ENCODE data around the gene ST3GAL6.

The ST3GAL6 gene

DNA sequence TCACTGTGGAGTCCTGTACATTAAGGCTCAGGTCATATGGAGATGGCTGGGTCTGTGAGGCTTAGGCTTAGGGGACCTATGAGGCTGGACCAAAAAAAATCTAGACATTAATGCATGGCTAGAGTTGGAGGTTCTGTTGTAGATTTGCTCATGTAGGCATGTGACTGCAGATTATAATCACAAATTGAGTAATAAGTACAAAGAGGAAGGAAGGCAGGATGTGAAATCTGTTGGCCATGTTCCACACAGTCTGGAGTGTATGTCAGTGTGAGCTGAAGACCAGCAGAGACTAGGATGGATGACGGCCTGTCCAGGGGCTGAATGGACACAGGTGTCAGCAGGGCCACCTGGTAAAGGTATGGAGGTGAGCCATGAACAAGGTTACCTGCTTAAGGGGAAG lies at the start of gene ST3GAL6:
Gene ST3GAL6, plus strand, starts transcription at position 265 of the 400 bp plus-strand sequence. CDS start 5,101 bp downstream, outside the sequence.
- DNase-seq: no peak

GRCh38 chr3:98713984-98714383 lies 49.2 kb upstream of the ST3GAL6 start:
- no peak for DNase-seq

GRCh38 chr3:98717584-98717983 lies 45.6 kb upstream of the ST3GAL6 start:
- DNase-seq: no peak

GRCh38 chr3:98718730-98719129 lies 44.4 kb upstream of the ST3GAL6 start:
- no peak for DNase-seq

DNA sequence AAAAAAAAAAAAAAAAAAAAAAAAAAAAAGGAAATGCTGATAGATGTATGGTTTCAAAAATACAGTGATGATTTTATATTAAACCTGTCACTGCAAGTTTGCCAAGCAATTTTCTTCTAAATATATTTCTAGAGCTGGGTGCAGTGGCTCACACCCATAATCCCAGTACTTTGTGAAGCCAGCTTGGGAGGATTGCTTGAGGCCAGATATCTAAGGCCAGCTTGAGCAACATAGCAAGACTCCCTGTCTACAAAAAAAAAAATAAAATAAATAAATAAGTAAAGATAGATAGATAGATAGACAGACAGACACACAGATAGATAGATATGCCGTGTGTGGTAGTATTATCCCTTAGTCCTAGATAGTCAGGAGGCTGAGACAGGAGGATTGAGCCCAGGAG lies 41.4 kb upstream of the ST3GAL6 start:
- no peak for DNase-seq

DNA sequence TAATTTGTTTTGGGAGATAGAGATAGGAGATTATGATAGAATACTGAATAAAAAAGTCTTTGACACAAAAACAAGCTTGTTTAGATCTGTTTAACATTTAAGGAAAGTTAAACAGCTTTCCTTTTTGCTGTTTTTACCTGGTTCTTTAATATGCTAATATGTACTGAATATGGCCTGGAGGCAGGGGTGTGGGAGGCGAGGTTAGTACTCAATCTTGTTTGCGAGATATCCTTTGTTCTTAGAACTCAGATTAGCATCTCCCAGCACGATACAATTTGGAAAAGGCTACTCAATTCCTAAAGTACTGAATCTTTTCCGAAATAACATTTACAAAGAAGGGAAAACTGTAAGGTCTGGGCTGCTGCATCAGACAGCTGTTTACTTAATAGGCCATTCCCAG lies 40.8 kb upstream of the ST3GAL6 start:
- no peak for DNase-seq

DNA sequence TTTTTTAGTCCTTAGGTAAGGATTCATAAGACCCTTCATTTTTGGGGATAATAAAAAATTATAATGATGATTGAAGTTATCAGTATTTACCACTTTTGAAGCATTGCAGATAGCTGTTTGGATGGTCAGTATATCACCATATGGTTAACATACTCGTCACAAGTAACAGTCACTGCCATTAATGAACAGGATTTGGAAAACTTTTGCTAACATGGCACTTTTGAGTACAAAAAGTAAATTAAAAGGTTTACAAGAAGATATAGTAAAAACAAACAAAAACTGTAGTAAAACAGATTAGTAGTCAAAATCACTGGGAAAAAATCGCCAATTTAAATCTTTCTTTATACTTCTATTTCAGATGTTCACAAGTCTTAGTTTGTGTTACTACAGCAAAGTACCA lies 37.8 kb upstream of the ST3GAL6 start:
- no peak for DNase-seq

- no peak for DNase-seq
These were observed 37.1 kb upstream of the ST3GAL6 start for GRCh38 chr3:98726084-98726483.

DNA sequence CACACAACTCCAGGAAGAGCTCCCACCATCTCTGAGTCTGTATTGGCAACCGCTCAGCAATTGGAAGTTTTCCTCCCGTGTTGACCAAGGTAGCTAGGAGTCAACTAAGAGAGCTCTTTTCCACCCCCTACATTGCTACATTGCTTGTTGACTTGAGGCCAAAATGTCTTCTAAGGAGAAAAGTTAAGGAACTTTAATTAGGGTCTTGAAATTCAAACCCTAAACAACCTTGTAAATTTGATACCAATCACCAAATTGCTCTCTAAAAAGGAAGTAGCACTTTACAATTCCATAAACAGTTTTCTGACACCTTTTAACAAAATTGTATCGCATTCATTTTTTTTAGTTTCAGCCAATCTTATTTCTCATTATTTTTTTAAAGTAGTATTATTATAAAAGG lies 35.5 kb upstream of the ST3GAL6 start:
- no peak for DNase-seq

DNA sequence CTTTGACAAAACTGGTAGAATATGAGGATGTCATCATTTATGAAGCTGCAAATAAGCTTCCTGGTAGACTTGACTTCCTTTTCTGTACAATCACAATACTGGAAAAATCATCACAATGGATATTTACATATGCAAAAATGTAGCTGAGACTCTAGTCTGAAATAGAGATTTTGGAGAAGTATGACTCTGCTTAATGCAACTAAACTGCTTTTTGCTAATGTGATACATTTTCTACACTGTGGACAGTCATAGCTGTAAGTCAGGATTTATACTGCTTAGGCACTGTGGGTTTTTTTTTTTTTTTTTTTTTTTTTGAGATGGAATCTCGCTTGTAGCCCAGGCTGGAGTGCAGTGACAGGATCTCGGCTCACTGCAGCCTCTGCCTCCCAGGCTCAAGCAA lies 34.5 kb upstream of the ST3GAL6 start:
- no peak for DNase-seq

DNA sequence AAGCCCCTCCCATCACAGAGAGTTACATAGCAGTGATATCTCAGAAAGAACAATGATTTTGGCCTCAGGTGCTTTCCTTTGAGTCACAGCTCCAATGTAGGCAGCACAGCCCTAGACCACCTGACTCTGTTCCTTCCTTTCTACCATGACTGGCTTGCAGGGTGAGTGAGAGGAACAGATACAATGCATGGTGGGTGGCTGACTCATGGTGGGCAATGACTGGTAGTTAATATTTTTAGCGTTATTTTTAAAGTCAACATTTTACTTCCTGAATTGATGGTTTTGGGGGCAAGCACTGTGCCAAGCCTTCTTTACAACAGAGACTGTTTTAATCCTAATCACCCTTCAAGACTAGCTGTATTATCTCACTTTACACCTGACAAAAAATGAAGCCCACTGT lies 32.8 kb upstream of the ST3GAL6 start:
- DNase-seq: no peak

DNA sequence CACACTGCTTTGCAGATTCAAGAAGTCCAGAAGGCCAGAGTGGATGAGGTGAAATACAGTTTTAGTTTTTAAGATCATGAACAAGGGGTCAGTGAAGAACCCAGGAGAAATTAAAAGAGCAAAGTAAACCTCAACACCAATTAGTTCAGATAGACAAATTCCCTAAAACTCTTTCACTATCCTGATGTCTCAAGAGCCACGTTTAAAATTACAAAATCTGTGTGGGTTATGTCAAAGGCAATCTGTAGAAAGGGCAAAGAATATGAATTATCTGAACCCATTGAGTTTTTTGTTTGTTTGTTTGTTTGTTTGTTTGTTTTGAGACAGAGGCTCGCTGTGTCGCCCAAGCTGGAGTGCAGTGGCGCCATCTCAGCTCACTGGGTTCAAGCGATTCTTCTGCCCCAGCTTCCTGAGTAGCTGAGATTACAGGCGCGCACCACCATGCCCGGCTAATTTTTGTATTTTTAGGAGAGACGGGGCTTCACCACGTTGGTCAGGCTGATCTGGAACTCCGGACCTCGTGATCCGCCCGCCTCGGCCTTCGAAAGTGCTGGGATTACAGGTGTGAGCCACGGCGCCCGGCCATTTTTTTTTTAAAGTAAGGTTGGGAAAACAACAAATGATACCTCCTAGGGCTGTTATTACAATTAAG lies 32.1 kb upstream of the ST3GAL6 start:
- DNase-seq: no peak

GRCh38 chr3:98731720-98732285 lies 31.3 kb upstream of the ST3GAL6 start:
- DNase-seq: no peak

DNA sequence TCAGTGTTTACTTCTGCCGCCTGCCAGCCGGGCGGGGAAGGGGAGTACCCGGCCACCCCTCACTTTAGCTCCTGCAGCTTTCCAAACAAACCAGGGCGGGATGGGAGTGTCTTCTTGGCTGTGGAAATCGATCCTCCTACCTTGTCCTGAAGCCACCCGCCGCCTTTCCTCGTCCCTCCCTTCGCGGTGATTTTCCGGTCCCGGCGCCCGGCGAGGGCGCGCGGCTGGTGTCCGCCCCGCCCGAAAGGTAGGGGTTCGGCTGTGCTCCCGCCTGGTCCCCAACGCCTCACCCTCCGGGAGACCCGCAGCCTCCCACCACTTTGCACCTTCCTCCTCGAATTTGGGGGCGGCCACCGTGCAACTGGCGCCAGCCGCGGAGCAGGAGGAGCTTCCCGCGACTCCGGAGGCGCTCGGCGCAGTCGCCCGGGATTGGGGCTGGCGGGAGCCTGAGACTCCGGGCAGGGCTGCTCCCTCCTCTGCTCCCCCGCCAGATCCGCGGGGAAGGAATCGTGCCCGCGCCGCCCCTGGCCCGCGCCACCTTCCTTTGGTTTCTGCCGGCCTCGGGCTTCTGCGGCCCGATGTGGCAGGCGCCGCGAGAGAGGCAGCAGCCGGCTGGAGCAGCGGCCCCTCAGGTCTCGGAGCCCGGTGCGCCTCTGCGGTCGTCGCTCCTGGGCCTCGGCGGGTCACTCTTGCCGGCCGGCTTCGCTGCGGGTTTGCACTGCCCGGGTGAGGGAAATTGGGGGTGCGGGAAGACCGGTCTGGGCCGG lies 30.7 kb upstream of the ST3GAL6 start:
- no peak for DNase-seq

GRCh38 chr3:98733053-98733811 lies 29.9 kb upstream of the ST3GAL6 start:
- DNase-seq: no peak

GRCh38 chr3:98733812-98734281 lies 29.3 kb upstream of the ST3GAL6 start:
- DNase-seq: no peak

GRCh38 chr3:98734306-98734705 lies 28.8 kb upstream of the ST3GAL6 start:
- no peak for DNase-seq

DNA sequence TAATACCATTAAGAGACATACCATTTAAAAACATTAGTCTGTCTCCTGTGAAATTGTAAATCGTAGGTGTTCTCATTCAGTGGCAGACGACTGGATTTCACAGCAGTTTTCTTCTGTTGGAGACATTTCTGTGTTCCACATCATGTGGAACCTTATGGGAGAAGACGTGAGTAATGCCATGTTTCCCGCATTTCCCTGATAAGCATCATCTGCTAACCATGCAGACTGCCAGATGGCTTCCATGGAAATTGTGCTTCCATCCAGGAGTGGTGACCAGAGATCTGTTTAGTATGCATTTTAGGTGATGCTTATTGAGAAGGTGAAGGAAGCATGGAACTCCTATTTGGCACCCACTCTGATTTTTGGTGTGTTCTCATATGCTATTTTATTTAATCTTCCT lies 28.4 kb upstream of the ST3GAL6 start:
- no peak for DNase-seq

DNA sequence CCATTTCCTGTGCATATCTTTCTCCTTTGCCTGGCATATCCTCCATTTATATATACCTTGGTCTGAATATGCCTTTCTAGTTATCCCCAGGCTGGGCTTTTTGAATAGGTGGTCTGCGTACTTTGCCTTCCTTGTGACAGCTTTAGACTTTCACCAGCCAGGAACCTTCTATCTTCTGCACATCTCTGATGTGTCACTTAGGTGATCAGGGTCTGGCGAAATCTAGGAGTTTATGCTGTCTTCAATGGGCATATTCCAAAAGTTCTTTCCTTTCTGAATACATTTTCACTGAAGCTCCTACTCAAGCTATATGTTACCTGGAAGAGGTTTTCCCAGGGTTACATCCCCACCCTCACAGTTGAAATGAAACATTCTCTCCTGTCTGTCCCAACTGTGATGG lies 27.8 kb upstream of the ST3GAL6 start:
- no peak for DNase-seq

GRCh38 chr3:98735761-98736269 lies 27.3 kb upstream of the ST3GAL6 start:
- no peak for DNase-seq

DNA sequence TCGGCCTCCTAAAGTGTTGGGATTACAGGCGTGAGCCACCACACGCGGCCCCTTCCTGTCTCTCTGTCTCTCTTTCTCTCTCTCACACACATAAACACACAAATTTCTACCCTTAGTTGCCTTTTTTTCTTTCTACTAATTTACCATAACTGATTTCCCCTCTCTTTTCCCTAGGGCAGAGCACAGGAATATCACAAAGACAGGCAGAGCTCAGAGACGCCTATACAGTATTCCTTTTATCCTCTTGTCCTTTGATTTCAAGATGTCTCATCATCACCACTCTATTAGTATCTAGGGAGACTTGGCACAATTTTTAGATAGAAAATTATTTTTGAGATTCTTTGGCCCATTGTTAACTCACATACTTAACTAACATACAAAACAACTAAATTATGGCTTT lies 25.8 kb upstream of the ST3GAL6 start:
- no peak for DNase-seq

DNA sequence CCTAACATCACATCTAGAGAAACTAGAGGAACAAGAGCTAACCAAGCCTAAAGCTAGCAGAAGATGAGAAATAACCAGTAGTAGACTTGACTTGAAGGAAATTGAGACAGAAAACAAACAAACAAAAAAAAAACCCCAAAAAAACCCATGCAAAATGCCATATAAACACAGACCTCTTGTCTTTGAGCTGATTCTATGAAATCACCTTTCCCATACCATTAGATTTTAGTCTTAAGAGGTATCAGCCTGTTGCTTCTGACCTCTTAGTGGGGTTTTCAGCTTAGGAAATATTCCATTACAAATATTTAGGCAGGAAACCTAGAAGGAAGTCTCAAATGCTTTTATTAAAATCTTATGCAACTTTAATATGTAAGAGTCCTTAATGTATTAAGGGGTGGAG lies 23.9 kb upstream of the ST3GAL6 start:
- DNase-seq: no peak

DNA sequence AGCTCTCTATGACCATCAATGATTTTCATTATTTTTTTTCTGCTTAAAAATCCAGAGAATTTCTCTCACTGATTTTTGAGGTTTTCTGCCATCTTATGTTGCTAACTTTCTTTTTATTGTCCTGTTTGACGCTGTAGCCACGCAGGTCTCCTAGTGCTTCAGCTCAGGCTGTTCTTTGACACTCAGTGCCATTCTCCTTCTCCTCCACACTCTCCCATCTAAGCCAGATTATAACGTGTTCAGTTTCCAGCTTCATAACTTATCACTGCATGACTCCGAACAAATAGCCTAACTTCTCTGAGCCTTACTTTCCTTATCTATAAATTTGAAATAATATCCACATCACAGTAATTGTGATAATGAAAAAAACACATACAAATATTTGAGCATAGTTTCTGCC lies 22.8 kb upstream of the ST3GAL6 start:
- no peak for DNase-seq

All from NCI-H1436 treated with DMSO at 0.1 percent for 48 hours (cell line).